ENCODE measurements around the gene EMC1.

The EMC1 gene

DNA sequence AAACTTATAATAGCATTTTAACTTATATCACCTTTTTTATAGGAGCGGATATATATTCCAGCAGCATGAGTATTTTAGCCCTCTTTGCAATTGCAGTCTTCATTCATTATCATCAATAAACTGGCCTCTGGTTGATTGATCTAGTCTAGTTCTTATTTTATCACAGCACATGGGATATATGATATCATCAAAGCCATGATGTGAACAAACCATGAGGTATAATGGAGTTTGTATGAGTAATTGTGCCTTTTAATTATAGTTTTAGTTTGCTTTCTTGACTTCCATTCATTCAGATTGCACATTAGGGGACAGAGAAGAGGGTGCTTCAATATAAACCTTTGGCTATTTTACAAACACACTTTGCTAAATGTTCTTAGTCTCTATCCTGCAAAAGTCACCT is 37.7 kb downstream of the EMC1 start:
- DNase-seq = no peak

DNA sequence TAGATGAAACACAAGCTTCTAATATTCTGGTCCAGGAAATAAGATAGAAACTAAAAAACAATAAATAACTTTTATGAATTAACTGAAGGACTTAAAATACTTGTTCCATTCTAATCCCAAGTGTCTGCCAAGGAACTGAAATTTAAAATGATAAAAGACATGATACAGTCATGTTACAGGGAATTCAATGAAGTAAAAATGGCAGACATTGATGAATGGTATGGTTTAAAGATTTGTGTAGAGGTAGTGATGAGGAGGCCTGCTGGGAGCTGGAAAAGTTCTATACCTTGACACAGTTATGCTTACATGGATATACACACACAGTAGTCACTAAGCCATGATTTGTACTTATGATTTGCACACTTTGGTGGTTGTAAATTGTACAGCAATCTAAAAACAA is 39.2 kb downstream of the EMC1 start:
- DNase-seq = no peak

DNA sequence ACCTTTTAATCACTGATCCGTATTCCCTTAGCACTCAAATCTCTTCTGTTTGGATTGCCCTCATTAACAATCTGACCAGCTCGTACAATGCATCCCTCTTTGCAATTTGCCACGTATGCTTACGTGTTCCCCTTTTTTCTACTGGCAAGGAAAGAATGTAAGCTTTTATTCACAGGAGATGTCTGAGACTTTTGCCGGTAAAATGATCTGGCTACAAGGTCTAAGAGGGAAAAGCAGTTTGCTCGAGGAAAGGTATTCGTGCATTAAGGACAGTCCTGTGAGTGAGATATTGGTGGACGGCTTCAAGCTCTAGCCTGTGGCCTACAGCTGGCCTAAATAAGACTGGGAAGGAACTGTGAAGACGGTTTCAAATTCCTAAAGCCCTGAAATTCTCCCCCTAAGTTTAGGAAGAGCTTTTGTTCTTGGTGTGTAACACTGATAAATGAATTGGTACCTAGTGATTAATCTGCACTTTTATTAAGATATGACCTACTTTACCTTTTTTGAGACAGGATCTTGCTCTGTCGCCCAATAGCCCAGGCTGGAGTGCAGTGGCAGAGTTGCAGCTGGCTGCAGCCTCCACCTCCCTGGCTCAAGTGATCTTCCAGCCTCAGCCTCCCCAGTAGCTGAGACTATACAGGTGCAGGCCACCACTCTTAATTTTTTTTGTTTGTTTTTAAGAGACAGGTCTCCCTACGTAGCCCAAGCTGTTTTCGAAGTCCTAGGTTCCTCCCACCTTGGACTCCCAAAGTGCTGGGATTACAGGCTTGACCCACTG is 40.4 kb downstream of the EMC1 start:
- no peak for DNase-seq

DNA sequence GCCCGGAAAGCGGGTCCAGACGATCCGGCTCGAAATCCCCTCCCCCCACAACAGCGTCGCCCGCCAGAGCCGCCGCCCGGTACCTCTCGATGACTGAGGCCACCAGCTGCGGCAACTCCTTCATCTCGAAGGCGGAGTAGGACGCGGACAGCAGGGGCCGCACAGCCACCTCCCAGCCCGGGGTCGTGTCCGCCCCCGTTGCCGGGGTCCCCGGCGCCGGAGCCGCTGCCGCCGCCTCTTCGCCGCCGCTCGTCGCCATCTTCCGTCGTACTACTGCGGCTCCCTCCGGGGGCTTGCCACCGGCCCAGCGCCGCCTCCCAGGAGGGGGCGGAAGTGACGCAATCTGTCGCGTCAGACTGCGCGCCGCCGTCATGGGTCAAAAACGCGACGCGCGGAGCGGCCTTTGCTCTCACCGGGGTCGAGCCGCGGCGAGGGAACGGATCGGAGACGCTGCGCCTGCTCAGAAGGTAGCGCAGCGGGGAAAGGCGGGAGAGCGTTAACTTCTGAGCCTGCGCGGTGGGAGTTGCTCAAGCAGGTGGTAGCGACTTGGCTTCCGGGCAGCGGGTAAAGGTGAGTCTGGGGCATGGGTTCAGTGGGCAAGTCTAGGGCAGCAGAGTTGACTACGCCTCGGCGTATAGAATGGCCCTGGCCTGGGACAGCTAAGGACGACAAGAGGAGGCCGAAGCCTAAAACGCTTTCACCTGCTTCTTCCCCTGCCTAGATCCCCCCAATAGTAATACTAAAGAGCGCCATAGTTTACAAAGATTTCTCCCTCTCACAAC is 41.1 kb downstream of the EMC1 start, which contains the start of gene UBR4:
TSS of gene UBR4 (minus strand) at position 277 of the 782 bp plus-strand sequence. CDS start at position 259, 18 bp downstream.
- DNase-seq = peak; percentile 98

DNA sequence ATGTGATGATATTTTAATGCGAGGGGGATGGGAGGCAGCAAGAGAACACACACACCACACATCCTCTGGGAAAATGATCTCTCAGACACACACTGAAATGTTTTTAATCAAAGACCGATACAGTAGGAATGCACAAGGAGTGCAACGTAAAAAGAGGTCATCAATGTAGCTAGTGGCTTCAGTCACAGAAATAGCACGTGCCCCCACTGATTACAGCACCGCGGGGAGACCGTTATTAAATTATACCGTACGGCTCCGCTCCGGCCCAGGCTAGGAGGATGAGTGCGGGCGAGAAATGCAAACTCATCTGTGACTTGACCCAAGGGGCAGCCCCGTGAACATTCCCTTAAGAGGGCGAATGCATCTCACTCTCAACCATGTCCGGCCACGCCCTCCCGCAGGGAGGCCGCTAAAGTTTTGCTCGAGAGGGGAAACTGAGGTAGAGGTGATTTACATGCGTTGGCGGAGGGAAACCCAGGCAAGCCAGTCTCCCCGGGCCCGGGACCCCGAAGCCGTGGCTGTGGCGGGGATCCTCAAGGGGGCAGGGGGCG is 41.8 kb downstream of the EMC1 start:
- DNase-seq = peak; percentile 80

DNA sequence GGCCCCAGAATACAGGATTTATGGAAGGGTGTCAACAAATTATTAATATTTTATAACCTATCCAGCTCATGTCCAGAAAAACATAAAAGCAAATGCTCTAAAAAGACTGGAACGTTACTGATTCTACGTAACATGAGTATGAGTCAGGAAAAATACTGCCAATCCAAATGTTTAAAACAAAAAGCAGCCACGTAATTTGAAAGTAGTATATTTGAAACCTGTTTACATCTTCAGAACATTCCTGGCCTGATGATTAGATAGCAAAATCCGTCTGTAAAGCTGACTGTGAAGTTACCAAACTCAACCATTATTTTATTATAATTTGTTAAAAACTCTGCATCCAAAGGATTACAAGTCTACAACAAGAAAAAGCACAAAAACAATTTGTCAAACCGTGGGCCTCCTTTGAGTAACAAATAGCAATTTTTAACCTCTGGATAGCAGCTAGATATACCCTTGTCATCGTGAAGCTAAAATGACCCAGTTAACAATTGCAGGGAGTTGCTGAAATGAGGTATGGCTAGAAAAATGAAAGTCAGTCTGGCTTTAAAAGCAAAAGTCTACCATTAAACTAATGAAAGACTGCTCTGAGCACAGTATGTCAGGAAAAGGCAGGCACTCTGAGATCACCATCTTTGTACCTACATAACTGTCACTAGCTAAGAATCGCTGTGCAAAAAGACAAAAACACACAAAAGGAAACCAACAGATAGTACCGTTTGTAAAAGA is 42.5 kb downstream of the EMC1 start:
- no peak for DNase-seq

DNA sequence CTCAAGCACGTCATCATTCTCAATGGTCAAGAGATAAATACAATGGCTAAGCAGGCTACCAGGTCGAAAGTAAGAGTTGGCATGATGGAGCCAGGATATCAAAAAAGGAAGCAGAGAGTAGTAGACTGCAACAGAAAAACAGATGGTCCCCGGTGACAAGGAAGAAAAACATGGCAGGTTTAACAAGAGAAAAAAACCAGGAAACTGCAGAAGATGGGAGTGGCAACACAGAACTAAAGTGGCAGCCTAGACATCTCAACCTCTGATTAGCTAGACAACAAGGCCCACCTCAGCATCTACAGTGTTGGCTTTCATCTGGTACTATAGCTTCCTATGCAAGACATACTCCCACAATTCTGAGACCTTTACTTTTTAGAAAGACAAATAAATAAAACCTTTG is 44.4 kb downstream of the EMC1 start:
- no peak for DNase-seq

DNA sequence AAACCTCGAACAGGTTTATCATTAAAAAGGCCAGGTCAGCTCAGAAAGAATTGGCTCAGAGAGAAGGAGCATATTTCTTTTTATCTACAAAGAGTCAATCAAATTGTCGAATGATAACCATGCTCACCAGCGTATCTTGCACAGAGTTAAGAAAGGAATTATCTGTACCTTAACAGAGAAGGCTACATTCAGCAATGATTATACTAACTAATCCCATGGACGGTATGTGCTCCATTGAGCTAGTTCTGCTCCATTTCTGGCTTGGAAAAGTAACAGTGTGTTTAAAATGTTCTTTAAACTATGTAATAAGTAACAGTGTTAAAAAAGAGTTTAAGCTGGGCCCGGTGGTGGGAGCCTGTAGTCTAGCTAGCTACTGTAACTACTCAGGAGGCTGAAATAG is 45.5 kb downstream of the EMC1 start:
- DNase-seq = no peak

DNA sequence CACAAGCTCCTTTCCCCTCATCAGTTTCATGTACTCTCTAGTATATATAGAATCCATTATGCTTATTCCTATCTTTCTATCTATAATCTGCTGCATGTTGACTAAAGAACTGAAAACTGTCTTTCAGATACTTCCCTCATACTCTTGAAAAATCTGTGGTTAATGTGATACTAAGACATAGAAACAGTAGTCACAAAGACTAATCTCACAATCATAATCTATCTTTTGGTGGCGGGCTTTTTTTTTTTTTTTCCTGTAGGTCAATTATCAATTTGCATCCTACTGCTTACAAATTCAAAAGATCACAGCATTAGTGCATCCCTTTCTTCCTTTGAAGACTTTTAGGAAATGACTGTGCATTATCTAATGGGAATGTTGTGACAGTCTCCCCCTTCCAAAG is 45.9 kb downstream of the EMC1 start:
- DNase-seq = no peak

DNA sequence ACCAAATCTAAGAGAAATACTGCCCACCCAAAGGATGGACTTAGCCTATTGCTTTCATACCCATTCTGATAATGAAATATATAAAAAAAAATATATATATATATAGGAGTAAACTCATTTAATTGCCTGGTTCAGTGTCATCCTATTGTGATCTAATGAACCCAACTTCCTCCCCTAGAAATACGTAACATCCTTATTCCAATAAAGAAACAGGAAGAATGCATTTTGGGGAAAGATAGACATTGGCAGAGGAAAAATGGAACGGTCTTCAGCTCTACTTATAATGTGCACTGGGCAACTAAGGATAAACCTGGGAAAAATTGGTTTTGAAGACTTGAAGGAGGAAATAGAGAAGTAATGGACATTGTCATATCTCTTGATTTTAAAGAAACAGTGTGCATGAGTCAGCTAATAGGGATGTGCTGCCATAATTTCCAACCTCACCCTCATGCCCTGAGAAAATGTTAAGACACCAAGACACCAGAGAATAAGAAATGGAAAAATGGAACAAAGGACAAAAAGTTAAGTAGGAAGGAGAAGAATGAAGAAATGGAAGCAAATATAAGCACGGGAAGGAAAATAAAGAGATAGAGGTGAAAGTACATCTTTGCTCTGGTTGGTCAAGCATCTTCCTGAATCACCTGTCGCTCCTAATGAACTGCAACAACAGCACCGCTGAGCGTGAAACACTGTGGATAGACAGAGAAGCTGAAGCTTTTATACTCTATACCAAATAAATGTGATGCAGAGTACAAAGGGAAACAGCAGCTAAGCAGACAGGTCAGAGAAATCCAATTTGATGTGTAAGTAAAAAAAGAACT is 46.7 kb downstream of the EMC1 start:
- no peak for DNase-seq

DNA sequence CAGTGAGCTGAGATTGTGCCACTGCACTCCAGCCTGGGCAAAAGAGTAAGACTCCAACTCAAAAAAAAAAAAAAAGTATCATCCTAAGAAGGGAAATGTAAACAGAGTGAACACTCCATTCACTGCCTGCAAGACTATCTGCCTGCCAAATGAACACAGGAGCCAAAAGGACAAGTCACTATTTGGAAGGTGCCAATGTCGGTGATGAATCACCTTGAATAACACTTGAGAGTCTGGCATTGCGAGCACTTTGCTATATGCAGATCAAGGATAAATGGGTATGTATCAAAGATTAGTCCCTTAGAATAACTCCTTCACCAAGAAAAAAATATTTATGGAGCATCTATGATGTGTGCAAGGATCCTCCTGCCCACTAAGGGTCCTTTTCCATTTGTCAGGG is 47.9 kb downstream of the EMC1 start:
- no peak for DNase-seq

DNA sequence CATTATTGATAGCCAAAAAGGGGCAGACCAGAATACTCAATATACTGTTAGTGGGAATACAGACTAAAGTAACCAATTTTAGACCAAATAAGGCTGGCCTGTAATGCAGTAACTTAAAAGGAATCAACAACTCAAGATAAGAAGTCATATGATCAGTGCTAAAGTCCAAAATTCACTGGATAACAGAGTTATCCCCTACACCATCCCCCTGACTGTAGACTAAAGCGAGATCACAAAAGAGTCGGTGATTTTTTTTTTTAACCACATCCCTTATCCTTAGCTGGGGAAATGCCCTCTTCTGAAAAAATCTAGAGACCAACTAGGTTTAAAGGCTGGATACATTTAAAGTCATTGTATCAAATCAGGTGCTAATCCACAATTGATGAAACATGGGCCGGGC is 48.9 kb downstream of the EMC1 start:
- DNase-seq = no peak

DNA sequence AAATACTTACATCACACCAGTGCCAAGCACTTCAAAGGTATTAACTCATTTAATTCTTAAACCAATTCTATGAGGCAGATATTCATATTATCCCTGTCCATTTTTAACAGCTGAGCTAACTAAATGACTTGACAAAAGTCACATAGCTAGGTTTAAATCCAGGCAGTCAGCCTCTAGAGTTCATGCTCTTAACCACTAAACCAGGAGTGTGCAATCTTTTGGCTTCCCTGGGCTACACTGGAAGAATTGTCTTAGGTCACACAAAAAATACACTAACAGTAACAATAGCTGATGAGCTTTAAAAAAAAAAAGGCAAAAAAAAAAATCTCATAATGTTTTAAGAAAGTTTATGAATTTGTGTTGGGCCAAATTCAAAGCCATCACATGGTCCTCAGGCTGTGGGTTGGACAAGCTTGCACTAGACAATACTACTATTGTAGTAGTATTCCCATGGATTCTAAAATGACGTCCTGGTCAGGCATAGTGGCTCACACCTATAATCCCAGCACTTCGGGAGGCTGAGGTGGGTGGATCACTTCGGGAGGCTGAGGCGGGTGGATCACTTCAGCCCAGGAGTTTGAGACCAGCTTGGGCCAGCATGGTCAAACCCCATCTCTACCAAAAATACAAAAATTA is 51.2 kb downstream of the EMC1 start:
- DNase-seq = no peak

DNA sequence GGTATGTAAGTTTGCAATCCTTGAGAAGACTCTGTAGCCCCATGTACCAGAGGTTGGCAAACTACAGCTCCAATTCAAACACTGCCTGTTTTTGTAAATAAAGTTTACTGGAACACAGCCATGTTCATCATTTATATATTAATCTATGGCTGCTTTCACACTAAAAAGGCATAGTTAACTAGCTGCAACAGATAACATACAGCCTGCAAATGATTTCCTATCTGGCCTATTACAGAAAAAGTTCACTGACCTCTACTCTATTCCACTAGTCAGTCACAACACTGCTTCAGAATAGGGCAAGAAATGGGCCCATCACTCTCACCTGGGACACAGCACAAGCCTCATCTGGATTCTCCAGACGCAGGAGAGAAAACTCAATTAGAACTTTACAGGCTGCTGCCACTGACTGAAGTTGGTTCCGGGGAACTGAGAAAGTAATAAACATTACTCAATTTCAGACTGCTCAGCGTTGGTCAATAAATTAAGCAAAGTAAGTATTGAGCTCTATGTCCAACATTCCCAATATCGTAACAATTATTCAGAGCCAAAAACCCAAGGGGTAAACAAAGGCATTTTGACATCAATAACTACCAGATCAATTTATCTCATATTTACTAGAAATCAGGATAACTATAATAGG is 51.9 kb downstream of the EMC1 start:
- DNase-seq = no peak

DNA sequence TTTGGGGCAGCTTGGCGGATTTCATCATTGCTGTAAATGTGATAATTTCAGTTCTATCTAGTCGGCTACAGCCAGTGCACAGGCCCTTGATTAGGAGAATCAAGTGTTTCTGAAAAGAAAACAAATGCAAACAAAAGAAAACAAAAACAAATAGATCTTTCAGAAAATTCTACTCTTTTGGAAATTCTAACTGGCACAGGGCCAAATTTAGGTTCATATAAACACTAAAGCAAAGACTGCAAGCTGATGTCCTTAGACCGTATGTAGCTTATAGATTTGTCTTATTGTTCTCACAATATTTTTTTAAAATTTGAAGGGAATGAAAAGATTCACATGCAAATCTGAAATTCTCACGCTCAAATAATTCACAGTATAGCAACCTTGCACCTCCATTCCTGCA is 52.5 kb downstream of the EMC1 start:
- no peak for DNase-seq

DNA sequence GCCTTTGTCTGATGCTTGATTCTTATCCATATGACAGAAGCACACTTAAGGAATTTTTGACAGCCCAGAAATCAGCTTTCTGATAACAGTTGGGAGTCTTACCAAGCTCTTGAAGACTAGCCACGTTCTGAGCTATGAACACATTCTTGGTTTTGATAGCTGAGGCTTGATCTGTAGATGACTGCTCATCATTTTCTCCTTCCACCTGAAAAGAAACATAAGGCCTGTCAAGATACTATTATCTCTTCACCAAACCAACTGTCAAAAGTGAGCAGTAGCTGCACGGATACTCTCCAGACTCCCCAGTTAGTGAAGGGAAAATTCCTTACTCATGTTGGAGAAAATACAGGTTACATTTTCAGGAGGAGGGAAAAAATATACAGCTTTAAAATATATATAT is 53.5 kb downstream of the EMC1 start:
- no peak for DNase-seq

DNA sequence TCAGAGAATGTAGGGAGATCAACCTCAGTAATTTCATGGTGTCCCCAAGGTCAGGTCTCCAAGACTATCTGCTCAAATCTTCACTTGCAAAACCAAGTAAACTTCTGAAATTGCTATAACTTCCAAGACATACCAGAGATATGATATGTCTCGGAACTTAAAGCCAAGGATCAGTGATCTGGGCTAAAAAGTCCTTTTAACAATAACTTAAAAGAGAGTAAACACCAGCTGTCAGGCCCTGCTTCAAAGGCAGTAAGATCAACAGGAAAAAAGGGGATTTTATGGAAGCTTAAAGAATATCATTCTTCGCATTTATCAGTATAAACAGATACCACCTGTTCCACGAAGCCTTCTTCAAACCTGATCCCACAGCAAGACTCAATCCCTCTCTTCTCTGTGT is 55.0 kb downstream of the EMC1 start:
- no peak for DNase-seq

DNA sequence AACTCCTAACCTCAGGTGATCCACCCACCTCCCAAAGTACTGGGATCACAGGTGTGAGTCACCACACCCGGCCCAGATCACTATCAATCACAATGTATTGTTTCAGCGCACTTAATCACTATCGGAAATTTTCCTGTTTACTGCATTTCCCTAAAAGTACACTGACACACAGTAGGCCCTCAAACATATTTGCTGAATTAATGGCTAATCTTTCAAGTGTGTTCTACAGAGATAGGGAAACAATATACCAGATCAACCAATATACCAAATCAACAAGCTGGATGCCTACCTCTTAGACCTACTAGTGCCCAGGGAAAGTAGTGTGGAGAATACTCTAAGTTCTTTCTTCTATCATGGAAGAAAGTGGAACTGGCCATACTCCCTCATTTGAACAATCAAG is 58.3 kb downstream of the EMC1 start:
- DNase-seq = peak; percentile 16

DNA sequence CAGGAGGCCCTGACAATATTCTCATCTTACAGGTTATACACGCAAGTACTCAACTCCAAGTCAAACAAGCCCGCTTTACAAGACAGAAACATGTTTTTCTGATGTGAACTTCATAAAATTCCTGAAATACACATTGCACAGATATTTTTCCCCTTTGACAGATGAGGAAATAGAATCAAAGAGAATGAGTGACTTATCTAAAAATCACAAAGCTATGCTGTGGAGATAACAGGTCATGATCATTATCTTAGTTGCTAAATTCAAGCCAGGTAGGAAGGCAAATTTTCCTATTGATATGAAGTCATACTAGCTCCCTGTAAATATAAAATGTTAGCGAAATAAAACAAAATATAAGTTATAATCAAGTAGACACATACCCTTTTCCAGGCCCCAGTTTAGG is 59.5 kb downstream of the EMC1 start:
- DNase-seq = no peak

DNA sequence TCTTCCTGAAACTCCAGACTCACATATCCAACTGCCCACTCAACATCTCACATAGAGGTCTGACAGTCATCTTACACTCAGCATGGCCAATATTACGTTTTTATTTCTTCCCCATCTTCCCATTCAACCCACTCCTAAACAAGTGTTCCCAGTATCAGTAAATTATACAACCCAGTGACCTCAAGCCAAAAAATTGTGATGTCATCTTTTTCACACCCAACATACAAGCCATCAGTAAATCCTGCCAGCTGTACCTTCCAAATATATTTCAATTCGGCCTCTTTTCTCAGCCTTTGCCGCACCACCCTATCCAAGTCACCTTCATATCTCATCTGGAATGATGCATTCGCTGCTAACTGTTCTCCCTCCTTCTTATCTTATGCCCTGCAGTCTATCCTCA is 60.9 kb downstream of the EMC1 start:
- no peak for DNase-seq

DNA sequence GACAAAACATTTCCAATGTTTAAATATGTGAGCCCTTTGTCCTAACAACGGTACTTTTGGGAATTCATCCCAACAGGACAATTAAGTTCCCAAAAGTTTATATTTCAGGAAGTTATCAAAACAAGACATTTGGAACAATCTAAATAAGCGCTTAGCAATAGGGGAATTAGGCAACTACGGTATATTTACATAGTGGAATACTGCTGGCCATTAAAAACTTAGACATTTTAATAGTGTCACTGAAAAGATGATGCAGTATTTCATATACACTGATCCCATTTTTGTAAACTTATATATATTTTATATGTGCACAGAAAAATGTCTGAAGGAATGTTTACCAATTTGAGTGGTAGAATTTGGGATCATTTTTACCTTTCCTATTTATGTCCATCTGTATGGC is 62.1 kb downstream of the EMC1 start:
- DNase-seq = no peak

DNA sequence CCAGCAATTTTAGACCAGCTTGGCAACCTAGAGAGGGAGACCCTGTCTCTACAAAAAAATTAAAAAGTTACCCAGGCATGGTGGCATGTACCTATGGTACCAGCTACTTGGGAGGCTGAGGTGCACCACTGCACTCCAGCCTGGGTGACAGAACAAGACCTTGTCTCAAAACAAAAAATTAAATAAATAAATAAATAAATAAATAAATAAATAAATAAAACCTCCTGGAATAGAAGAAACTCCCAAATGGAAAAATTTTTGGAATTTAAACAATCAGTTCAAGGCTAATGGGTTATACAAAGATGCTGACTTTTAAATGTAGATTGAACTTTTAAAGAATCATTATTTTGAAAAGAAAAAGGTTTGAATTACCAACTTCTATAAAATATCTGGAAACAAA is 63.5 kb downstream of the EMC1 start:
- no peak for DNase-seq

All from activated CD4-positive, alpha-beta T cell treated with anti-CD3 and anti-CD28 coated beads for 48 hours (primary cell).